ENCODE measurements around the gene DCAF12.

DCAF12 gene

DNA sequence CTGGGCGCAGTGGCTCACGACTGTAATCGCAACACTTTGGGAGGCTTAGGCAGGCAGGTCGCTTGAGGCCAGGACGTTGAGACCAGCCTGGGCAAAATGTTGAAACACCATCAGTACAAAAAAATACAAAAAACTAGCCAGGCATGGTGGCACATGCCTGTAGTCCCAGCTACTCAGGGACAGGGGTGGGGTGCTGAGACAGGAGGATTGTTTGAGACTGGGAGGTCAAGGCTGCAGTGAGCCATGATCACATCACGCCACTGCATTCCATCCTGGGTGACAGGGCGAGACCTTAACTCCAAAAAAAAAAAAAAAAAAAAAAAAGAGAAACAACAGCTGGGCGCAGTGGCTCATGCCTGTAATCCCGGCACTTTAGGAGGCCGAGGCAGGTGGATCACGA is 23.7 kb downstream of the DCAF12 start:
- H3K4me3 ChIP-seq (ENCODE audit: low read depth, low read length), result no peak overlapping the region
- H3K27me3 ChIP-seq (ENCODE audit: control insufficient read depth, insufficient read depth, low read length), result no peaks in the 10 kb centered on the region
- no peaks in the 10 kb centered on the region for H3K4me1 ChIP-seq
- no peak overlapping the region for H2AFZ ChIP-seq
- no peak overlapping the region for H3K4me2 ChIP-seq (ENCODE audit: low read length)
- H3K9ac ChIP-seq, result no peak overlapping the region
- no peak overlapping the region for H3K27ac ChIP-seq
- TF ChIP-seq, protein P1, sequence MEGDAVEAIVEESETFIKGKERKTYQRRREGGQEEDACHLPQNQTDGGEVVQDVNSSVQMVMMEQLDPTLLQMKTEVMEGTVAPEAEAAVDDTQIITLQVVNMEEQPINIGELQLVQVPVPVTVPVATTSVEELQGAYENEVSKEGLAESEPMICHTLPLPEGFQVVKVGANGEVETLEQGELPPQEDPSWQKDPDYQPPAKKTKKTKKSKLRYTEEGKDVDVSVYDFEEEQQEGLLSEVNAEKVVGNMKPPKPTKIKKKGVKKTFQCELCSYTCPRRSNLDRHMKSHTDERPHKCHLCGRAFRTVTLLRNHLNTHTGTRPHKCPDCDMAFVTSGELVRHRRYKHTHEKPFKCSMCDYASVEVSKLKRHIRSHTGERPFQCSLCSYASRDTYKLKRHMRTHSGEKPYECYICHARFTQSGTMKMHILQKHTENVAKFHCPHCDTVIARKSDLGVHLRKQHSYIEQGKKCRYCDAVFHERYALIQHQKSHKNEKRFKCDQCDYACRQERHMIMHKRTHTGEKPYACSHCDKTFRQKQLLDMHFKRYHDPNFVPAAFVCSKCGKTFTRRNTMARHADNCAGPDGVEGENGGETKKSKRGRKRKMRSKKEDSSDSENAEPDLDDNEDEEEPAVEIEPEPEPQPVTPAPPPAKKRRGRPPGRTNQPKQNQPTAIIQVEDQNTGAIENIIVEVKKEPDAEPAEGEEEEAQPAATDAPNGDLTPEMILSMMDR (IDR thresholded peaks at IDR 0.05), result no peak
- H3K36me3 ChIP-seq (ENCODE audit: control insufficient read depth, insufficient read depth, low read length), result no peaks in the 10 kb centered on the region
- no peaks in the 10 kb centered on the region for H3K79me2 ChIP-seq
- H3K9me3 ChIP-seq (ENCODE audit: control insufficient read depth, low read length), result no peaks in the 10 kb centered on the region

DNA sequence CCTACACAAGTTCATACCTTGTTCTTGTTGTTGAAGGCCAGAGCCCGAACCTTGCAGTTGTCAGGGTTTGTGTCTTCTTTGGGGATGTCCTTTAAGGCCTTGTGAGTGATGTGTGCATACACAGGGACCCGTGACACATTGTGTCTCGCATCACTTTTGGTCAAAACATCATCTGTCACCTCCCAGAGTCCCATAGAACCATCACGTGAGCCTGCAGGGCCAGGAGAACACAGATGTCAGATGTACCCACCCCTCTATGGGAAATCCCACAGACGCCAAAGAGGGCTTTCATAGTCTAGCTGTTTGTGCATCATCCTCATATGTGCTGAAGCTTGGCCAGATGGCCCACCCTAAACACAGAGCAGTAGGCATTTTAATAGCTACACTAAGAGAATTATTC is 28.2 kb downstream of the DCAF12 start:
- TF ChIP-seq, protein P1 (IDR thresholded peaks at IDR 0.05), result no peak
- no peak overlapping the region for H3K4me3 ChIP-seq (ENCODE audit: low read depth, low read length)
- H3K27me3 ChIP-seq (ENCODE audit: control insufficient read depth, insufficient read depth, low read length), result no peaks in the 10 kb centered on the region
- H3K9me3 ChIP-seq (ENCODE audit: control insufficient read depth, low read length), result no peaks in the 10 kb centered on the region
- no peaks in the 10 kb centered on the region for H3K79me2 ChIP-seq
- no peak overlapping the region for H2AFZ ChIP-seq
- H3K27ac ChIP-seq, result no peak overlapping the region
- no peaks in the 10 kb centered on the region for H3K36me3 ChIP-seq (ENCODE audit: control insufficient read depth, insufficient read depth, low read length)
- no peak overlapping the region for H3K9ac ChIP-seq
- H3K4me1 ChIP-seq, result no peaks in the 10 kb centered on the region
- no peak overlapping the region for H3K4me2 ChIP-seq (ENCODE audit: low read length)

- H3K4me2 ChIP-seq (ENCODE audit: low read length), result no peak overlapping the region
- no peaks in the 10 kb centered on the region for H3K27me3 ChIP-seq (ENCODE audit: control insufficient read depth, insufficient read depth, low read length)
- H3K4me1 ChIP-seq, result no peaks in the 10 kb centered on the region
- TF ChIP-seq, protein P1 (IDR thresholded peaks at IDR 0.05), result no peak
- H3K9me3 ChIP-seq (ENCODE audit: control insufficient read depth, low read length), result no peaks in the 10 kb centered on the region
- no peak overlapping the region for H3K27ac ChIP-seq
- H3K4me3 ChIP-seq (ENCODE audit: low read depth, low read length), result no peak overlapping the region
- H3K9ac ChIP-seq, result no peak overlapping the region
- H2AFZ ChIP-seq, result no peak overlapping the region
- no peaks in the 10 kb centered on the region for H3K36me3 ChIP-seq (ENCODE audit: control insufficient read depth, insufficient read depth, low read length)
- H3K79me2 ChIP-seq, result no peaks in the 10 kb centered on the region
These were observed 28.6 kb downstream of the DCAF12 start for GRCh38 chr9:34097865-34098264.

GRCh38 chr9:34096751-34097150 is 29.7 kb downstream of the DCAF12 start:
- TF ChIP-seq, protein P1 (IDR thresholded peaks at IDR 0.05), result no peak
- Histone ChIP-seq H3K9me3 (ENCODE audit: control insufficient read depth, low read length) (no peaks in the 10 kb centered on the region), H3K4me2 (ENCODE audit: low read length) (no peak overlapping the region), H3K27me3 (ENCODE audit: control insufficient read depth, insufficient read depth, low read length) (no peaks in the 10 kb centered on the region), H3K4me3 (ENCODE audit: low read depth, low read length) (no peak overlapping the region), H2AFZ (no peak overlapping the region), H3K79me2 (no peaks in the 10 kb centered on the region), H3K36me3 (ENCODE audit: control insufficient read depth, insufficient read depth, low read length) (no peaks in the 10 kb centered on the region), H3K27ac (no peak overlapping the region), H3K9ac (no peak overlapping the region), H3K4me1 (no peaks in the 10 kb centered on the region)

GRCh38 chr9:34093578-34093977 is 32.9 kb downstream of the DCAF12 start:
- Histone ChIP-seq H3K27ac (no peak overlapping the region), H3K79me2 (no peaks in the 10 kb centered on the region), H3K4me2 (ENCODE audit: low read length) (no peak overlapping the region), H3K4me3 (ENCODE audit: low read depth, low read length) (no peak overlapping the region), H2AFZ (no peak overlapping the region), H3K9ac (no peak overlapping the region), H3K9me3 (ENCODE audit: control insufficient read depth, low read length) (no peaks in the 10 kb centered on the region), H3K4me1 (no peaks in the 10 kb centered on the region), H3K36me3 (ENCODE audit: control insufficient read depth, insufficient read depth, low read length) (no peaks in the 10 kb centered on the region), H3K27me3 (ENCODE audit: control insufficient read depth, insufficient read depth, low read length) (no peaks in the 10 kb centered on the region)
- TF ChIP-seq, protein P1 (IDR thresholded peaks at IDR 0.05), result no peak
